GM21723 (cell line): ENCODE data around the gene MILR1.
"Not testable (repeated sequence)": the region's sequence is repeated elsewhere in the genome, so short reads cannot be mapped to it uniquely, and the experiment has no call there.

Experiments
- ATAC-seq: cut with Tn5 transposase; IDR thresholded peaks from one replicate; pipeline ENCODE4 v1.9.1; 2021; ENCODE audit warnings: mild to moderate bottlenecking, moderate library complexity; ENCODE audit not compliant: unreplicated experiment

Gene MILR1

GRCh38 chr17:64470625-64471024 lies 21.7 kb downstream of the MILR1 start:
- no peak for ATAC-seq

GRCh38 chr17:64471440-64471839 lies 22.5 kb downstream of the MILR1 start:
- ATAC-seq, result no peak

- no peak for ATAC-seq
Observed at GRCh38 chr17:64472564-64472963, 23.6 kb downstream of the MILR1 start.

- no peak for ATAC-seq
Observed at GRCh38 chr17:64477849-64478248, 28.9 kb downstream of the MILR1 start.

- no peak for ATAC-seq
Observed at GRCh38 chr17:64480951-64481350, 32.0 kb downstream of the MILR1 start.

GRCh38 chr17:64484380-64484779 lies 35.5 kb downstream of the MILR1 start:
- no peak for ATAC-seq

GRCh38 chr17:64488301-64488700 lies 39.4 kb downstream of the MILR1 start:
- no peak for ATAC-seq

GRCh38 chr17:64491034-64491860 lies 42.3 kb downstream of the MILR1 start:
- no peak for ATAC-seq

GRCh38 chr17:64491994-64492393 lies 43.1 kb downstream of the MILR1 start:
- no peak for ATAC-seq

GRCh38 chr17:64492481-64493109 lies 43.7 kb downstream of the MILR1 start:
- no peak for ATAC-seq

- no peak for ATAC-seq
Observed at GRCh38 chr17:64494121-64494520, 45.2 kb downstream of the MILR1 start.

- ATAC-seq, result not testable (repeated sequence)
Observed at GRCh38 chr17:64495300-64495699, 46.4 kb downstream of the MILR1 start.

GRCh38 chr17:64496348-64496785 lies 47.5 kb downstream of the MILR1 start:
- ATAC-seq, result no peak

GRCh38 chr17:64496786-64497564 lies 48.1 kb downstream of the MILR1 start, which contains the start of gene POLG2:
Gene POLG2 (minus strand): TSS chr17:64497054. CDS start chr17:64496968, 86 bp downstream.
- ATAC-seq, result peak; percentile 80

- no peak for ATAC-seq
Observed at GRCh38 chr17:64497565-64498035, 48.7 kb downstream of the MILR1 start.

- no peak for ATAC-seq
Observed at GRCh38 chr17:64498308-64499203, 49.6 kb downstream of the MILR1 start.

GRCh38 chr17:64499805-64500486 lies 51.0 kb downstream of the MILR1 start:
- ATAC-seq, result no peak

GRCh38 chr17:64500487-64500859 lies 51.6 kb downstream of the MILR1 start:
- no peak for ATAC-seq

GRCh38 chr17:64500862-64501765 lies 52.2 kb downstream of the MILR1 start:
- ATAC-seq, result no peak
